Endometrial microvascular endothelial cells (primary cell): ENCODE results near the gene FGF4. TPM values are rescaled to one million over a fixed set of nuclear protein-coding genes. Genes with fewer than 3 reads are reported as not detected.

Source experiments
- in situ Hi-C: cut with HindIII; loops from 2 replicates; pipeline ENCODE4 v1.10.0; 2017; ENCODE audit warnings: low sequenced_read_pairs, low pct_unique_long_range_greater_than_20kb; ENCODE audit errors: inconsistent ontology term
- total RNA-seq: library from RNA; depleted of rRNA; stranded (reverse); fragments of >200 nt; gene quantifications from one replicate; pipeline ENCODE4 v1.2.3, GENCODE V29; 2015; ENCODE audit errors: inconsistent ontology term

Gene FGF4
- total RNA-seq, 1 donor from 2014 or later = not detected

DNA sequence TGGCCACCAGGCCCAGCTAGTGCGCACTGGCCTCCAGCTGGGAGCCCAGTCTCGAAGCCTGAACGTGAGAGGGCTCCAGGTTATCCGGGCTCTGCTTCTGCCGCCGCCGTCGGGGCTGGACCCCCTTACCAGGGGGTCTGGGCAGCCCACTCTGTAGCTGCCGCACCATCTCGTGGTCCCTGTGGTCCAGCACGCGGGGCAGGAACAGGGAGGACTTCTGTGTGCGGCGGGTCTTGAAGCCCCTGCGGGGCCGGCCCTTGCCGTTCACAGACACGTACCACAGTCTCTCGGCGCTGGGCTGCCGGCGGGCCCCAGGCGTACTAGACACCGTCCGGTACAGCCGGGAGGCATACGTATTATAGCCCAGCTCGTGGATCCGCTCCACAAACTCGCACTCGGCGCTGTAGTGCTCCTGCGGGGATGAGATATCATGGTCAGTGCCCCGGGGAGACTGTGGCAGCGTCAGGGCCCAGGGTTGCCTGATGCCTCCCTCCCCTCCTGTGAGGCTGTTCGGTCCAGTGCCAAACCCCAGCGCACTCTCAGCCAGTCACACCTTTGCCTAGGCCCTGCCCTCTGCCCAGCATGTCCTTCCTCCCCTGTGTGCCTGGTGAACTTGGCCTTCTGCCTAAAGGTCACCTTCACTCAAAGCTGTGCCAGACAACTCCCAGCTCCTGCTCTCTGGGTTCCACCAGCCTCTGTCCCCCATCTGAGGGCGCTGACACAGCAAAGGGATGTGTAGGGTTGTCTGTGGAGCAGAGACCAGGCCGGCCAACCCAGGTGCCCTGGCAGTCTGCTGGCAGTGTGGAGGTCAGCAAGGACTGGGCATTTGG, 35.4 kb upstream of the FGF4 start:
- in situ Hi-C loops = no loop called here

DNA sequence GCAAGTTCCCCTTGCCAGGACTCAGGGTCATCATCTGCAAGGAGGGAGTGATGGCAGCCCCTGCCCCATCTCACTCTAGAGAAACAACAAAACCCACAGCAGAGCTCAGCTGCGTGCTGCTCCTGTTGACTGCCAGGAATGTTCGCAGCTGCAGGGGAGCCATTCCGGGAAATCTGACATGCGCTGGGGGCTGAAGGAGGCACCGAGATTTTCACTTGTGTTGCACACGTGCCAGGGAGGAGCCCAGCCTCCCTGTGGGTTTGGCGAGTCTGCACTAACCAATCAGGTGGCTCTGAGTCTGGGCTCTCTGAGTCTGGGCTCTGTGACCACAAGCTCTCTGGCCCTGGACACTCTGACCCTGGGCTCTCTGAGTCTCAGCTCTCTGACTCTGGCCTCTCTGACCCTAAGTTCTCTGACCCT, 33.5 kb upstream of the FGF4 start:
- in situ Hi-C loops = no loop called here

DNA sequence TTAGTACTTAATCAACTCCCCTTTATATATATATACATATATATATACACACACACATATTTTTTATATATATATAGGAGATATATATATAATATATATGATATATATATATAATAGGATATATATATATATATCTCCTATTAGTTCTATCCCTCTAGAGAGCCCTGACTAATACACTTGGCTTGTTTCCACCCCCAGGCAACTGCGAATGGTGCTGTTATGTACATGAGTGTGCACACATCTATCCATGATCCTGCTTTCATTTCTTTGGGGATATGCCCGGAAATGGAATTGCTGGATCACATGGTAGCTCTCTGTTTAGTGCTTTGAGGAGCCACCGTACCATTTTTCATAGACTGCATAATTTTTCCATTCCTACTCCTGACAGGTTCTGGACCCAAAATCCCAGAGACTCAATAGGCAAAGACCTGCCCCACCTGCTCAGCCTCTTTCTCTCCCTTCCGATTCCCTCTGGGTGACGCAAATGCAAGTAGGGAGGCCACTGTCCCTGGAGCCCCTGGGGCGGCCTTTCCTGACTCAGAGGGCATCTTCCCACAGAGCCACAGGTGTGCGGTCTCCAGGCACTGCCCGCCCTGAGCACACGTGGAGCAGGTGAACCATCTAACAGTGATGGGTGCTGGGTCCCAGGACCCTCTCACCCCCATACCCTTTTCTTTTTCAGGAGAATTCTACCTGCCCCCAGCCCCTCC, 32.1 kb upstream of the FGF4 start:
- in situ Hi-C loops = no loop called here

DNA sequence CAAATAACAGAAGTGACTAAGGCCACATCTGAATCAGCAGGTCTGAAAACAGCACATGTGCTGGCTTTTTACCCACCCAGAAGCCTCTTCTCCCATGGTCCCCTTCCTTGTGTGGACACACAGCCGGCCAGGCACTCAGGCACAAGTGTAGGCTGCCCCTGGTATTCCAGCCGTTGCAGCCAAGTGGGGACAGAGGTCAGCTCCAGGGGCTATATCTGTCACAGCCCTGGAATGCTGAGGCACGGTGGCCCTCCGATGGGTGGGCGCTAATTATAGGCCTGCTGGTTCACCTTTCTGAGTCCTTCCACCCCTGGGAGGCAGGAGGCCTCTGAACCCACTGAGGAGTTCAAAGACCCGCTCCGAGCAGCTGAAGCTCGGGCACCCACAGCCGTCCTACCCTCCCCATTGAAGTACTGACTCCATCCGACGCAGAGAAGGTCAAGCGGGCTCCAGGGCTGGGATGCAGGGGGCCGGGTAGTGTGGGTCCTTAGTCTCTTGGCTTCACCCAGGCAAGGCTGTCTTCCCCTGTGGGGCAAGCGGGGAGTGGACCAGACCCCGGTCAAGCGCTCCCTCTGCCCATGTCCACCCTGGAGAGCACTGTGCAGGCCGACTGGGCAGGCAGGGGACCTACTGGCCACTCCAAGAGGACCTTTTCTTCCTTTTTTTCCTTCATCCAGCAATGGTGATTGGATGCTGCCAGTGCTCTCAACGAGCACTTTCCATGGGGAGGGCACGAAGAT, 29.8 kb upstream of the FGF4 start:
- in situ Hi-C loops = no loop called here

DNA sequence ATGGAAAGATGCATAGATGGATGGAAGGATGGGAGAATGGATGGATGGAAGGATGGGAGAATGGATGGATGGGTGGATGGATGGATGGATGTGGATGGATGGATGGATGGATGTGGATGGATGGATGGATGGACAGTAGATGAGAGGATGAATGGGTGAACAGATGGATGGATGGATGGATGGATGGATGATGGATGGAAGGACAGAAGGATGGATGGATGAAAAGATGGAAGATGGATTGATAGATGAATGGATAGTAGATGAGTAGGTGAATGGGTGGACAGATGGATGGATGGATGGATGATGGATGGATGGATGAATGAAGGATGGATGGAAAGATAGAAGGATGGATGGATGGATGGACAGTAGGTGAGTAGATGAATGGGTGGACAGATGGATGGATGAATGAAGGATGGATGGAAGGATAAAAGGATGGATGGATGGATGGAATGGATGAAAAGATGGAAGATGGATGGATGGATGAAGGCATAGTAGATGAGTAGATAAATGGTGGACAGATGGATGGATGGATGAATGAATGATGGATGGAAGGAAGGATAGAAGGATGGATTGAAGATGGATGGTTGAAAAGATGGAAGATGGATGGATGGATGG, 28.6 kb upstream of the FGF4 start:
- in situ Hi-C loops = no loop called here

DNA sequence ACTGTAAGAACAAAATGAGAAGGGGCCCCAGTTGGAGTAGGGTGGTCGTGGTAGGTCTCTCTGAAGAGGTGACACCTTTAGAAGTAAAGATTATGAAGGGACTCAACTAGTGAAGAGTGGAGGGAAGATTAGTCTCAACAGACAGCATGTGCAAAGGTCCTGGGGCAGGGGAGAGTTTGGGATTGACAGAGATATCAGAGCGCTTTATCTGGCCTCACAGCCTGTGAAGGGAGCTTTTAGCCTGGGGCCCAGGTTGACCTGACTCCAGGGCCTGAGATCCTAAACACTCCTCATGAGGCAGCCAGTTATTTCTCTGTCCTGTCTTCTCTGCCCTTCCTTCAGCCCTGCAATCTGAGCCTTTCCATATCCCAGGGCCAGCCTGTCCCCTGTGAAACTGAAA, 27.9 kb upstream of the FGF4 start:
- in situ Hi-C loops = no loop called here

DNA sequence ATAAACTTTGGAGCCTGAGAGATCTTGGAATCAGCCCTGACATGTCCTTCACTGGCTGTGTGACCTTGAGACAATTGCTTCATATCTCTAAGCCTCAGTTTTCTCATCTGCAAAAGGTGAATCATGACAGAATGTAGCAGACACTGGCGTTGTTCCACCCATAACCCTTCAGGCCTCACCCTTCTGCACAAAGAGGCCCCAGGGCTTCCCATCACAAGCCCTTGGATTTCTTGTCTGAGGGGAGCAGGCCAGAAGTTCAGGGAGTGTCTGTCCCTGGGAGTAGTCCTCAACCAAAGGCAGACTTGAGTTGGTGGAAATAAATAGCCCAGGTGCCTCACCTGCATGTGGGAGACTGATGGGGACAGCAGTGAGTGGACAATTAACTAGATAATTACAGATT, 27.4 kb upstream of the FGF4 start:
- in situ Hi-C loops = no loop called here

DNA sequence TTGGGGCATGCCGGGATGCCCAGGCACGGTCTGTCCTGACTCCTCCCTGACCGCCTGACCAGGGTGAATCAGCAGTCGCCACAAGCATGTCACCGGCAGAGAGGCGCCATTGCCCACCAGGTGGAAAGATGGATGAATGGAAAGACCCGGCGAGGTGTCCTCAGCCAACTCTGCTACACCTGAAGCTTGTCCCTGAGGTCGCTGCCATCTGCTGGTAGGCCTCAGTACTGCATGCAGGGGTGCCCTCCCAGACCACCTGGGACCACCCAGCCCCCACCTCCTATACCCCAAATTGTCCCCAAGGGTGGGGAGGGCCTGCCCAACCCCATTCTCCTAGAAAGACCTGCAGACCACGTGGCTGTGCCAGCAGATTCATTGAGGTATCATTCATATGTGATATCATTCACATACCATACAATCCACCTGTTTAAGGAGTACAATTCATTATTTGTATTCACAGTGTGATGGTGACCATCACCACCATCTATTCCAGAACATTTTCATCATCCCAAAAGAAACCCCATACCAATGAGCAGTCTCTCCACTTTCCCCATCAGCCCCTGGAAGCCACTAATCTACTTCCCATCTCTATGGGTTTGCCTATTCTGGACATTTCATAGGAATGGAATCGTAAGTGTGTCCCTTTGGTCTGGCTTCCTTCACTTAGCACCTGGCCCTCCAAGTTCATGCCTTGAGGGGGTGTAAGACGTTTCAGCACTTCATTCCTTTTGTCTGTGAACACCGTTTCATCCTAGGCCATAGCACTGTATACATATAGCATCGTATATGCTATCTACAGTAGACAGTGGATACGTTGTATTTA, 26.6 kb upstream of the FGF4 start:
- in situ Hi-C loops = no loop called here

DNA sequence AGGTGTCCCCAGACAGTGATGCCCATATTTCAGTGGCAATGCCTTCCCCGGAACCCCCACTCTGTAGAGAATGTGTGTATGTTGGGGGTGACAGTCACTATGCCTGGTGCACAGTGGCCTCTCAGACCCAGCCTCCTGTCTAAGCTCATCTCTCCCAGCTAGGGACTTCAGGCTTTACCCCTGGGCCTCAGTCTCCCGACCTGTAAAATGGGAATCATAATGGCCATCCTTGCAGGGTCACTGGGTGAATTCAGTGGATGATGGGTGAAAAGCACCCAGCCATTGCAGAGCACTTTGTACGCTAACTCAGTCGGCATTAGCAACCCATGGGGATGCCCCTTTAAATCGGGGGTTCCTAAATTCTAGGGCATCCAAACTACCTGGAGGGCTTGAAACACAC, 25.1 kb upstream of the FGF4 start:
- in situ Hi-C loops = no loop called here

DNA sequence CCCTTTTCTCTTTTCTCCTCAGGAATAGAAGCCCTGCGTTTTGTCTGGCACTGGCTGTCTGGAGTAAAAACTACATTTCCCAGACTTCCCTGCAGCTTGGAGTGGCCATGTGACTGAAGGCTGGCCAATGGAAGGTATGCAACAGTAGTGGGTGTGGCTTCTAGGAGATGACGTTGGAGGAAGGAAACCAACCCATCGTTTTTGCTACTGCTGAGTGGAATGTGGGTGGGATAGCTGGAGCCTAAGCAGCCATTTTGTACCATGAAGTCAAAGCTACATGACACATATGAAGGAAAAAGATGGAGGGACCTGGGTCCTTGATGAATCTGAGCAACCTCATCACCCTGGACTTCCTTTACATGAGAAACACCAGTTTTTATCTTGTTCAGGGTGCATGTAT, 24.4 kb upstream of the FGF4 start:
- in situ Hi-C loops = no loop called here

DNA sequence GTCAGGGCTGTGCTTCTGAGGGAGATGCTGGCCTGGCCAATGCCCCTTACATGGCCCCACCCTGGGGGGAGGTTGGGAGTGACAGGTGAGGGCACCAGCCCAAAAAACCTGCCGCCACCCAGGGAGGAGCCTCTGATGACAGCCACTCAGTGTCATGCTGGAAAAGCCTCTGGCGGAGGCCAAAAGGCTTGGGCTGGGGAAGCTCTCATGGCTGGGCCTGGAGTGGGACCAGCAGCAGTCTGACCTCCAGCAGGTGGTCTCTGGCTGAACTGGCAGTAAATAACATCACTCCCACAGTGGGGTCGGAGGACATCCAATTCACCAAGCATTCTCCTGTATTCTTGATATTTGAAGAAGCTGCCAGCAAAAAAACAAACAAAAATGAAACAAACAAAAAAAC, 24.0 kb upstream of the FGF4 start:
- in situ Hi-C loops = no loop called here

DNA sequence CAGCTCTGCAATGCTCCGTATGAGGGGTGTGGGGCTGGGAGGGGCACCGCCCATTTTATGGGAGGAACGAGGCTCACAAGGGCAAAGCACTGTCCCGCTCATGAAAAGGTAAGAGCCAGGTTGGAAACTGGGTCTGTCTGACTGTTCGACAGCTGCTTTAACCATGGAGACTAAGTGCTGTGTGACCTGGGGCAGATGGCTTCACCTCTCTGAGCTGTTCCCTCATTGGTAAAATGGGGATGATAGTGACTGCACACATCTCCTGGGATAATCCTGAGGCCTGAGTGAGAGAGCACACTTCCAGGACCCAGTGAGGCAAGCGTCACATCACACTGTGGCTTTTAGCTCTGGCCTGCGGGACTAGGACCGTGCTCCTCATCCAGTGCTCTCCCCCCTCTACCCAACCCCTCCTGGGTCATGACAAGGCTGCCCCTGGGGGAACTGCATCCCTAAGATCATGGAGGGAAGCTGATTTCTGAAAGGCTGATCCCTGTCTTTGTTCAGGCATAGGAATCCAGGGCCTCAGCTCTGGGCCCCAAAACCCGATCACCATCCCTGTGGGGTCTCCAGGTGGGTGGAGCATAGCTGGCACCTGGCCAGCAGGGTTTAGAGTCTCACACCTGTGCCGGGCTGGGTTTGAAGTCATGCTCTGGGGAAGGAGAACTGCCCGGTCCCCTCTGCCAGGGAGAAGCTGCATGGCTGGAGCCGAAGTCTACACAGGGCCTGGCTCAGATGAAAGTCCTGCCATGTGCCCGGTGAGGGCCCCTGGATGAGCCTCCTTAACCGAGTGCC, 22.8 kb upstream of the FGF4 start:
- in situ Hi-C loops = no loop called here

DNA sequence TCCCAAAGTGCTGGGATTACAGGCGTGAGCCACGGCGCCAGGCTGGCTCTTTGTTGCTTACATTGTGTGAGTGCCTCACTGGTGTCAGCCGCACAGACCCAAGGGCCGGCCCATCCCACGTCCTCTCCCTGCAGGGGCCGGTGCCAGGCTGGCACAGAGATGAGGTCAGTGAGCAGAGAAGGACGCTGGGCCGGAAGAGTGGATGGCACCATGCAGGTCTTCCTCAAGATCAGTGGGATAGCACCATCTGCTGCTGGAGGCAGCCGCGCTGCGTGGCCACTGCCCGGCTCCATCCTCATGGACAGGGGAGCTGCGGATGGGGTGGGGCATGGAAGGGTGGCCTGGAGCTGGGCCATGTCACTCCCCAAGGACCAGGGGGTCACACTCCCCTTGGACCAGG, 22.0 kb upstream of the FGF4 start:
- in situ Hi-C loops = no loop called here

DNA sequence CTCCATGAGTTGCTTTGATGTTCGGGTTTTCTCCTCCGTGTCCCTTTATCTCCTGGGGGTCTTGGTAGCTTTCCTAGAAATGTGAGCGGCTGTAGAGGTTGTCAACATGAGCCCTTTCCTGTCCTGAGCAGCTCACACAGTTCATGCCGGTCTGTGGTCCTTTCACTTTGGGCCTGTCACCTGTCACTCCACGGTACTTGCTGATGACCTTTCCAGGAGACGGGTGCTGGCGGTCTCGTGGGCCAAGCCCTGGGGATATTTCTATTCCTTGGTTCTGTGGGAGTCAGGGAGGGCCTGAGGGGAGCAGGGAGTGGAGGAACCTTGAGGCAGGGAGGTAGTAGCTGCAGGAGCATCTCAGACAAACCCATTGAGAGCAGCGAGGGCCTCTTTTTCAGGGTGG, 20.9 kb upstream of the FGF4 start:
- in situ Hi-C loops = no loop called here

DNA sequence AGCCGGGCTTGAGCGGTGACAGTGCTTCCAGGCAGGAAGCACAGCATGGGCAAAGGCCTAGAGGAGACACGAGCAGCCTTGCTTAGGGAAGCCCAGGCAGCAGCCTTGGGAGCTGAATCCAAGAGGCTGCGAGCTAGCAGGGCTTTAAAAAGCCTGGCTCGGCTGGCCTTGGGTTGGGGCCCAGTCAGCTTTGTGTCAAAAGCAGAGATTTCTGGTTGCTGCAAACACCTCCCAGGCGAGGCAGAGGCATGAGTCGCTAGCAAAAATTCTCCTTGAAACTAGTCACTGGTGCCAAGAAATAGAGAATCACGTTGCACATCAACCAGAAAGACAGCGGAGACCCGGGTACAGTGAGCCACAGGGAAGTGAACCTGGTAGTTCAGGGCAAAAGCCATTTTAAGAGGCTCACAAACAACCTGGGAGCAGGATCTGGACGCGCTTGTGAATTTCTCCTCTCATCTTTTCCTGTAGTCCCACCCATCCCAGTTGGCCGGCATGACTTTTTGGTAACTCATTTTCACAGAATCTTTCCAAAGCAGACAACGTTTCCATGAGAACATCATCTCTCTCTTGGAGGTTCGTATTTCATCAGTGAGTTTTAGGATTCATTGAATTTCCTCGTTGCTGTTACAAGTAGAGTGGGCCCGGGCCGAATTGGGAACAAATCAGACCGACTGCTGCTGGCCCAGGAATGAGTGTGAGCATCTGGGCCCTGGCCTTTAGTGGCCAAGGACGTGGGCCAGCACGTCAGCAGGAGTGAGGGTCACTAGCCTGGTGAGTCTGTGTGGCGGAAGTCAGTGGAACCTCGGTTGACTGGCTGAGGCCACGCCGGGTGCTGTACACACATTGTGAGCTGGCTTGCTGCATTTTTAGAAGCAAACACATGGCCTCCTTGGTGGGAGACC, 16.4 kb upstream of the FGF4 start:
- in situ Hi-C loops = no loop called here

DNA sequence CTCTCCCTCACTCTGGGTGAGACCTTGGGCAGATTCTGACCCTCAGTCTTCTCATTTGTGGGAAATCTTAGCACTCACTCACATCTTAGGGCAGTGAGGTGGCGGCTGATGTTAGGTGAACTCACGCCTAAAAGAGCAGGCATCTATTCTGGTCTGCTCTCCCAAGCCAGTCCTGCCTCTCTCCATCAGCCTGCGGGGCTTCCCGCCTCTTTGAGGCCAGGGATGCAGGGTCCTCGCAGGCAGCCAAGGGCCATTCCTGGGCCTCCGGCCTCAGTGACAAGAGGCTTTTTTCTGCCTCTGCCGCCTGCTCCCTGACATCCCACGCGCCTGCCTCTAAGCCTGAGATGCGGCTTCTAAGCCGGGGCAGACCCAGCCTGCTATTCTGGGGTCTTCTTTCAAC, 13.8 kb upstream of the FGF4 start:
- in situ Hi-C loops = no loop called here

DNA sequence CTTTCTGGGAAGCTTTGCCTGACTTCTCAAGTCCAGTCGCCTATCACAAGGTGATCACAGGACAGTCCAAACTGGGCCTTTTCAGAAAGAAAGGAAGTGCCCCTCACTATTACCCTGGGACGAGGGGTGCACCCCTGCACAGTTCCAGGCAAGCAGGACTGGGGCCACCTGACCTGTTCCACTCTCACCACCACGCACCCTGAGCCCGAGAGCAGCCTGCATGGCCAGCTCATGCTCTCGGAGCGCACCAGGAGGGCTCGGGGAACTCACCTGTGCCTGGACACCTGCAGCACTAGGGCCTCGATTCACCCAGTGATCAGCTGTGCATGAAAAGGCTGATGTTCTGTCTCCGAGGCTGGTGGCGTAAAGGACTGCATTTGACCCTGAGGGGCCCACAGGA, 12.8 kb upstream of the FGF4 start:
- in situ Hi-C loops = no loop called here
